Hepatocyte (in vitro differentiated cells): ENCODE measurements around the gene SRCIN1. TPM values are rescaled to one million over a fixed set of nuclear protein-coding genes. Genes with fewer than 3 reads are reported as not detected.
"Not testable (repeated sequence)": the region's sequence is repeated elsewhere in the genome, so short reads cannot be mapped to it uniquely, and the experiment has no call there.

ENCODE experiments used
- DNase-seq: peaks from one replicate; pipeline ENCODE4 v3.0.0-alpha.2; 2016; ENCODE audit warnings: low spot score
- H2AFZ ChIP-seq: fragments of 200-600 bp; sonication (generic); 2 replicates; pipeline ENCODE4 v1.6.0; 2016; ENCODE audit warnings: antibody characterized with exemption, mild to moderate bottlenecking
- H3K27ac ChIP-seq: fragments of 200-600 bp; sonication (generic); 2 replicates; pipeline ENCODE4 v1.5.1; 2016; ENCODE audit warnings: mild to moderate bottlenecking
- H3K27me3 ChIP-seq: fragments of 200-600 bp; sonication (generic); 2 replicates; pipeline ENCODE4 v1.6.1; 2016
- H3K36me3 ChIP-seq: fragments of 200-600 bp; sonication (generic); replicated peaks from 2 replicates; pipeline ENCODE4 v1.5.1; 2016; ENCODE audit warnings: low read depth; ENCODE audit not compliant: insufficient read depth
- H3K4me1 ChIP-seq: fragments of 200-600 bp; sonication (generic); 2 replicates; pipeline ENCODE4 v1.5.1; 2016; ENCODE audit warnings: mild to moderate bottlenecking, moderate library complexity; ENCODE audit not compliant: insufficient read depth
- H3K4me2 ChIP-seq: fragments of 200-600 bp; sonication (generic); 2 replicates; pipeline ENCODE4 v1.6.0; 2016
- H3K4me3 ChIP-seq: fragments of 200-600 bp; sonication (generic); 2 replicates; pipeline ENCODE4 v1.5.1; 2016; ENCODE audit warnings: mild to moderate bottlenecking
- H3K79me2 ChIP-seq: fragments of 200-600 bp; sonication (generic); 2 replicates; pipeline ENCODE4 v1.6.0; 2017; ENCODE audit warnings: mild to moderate bottlenecking
- H3K9me2 ChIP-seq: fragments of 200-600 bp; sonication (generic); replicated peaks from 2 replicates; pipeline ENCODE4 v1.6.0; 2017; ENCODE audit warnings: mild to moderate bottlenecking; ENCODE audit not compliant: insufficient read depth
- H3K9me3 ChIP-seq: fragments of 200-600 bp; sonication (generic); 2 replicates; pipeline ENCODE4 v1.5.1; 2016; ENCODE audit warnings: low read depth, mild to moderate bottlenecking
- H4K20me1 ChIP-seq: fragments of 200-600 bp; sonication (generic); 2 replicates; pipeline ENCODE4 v1.6.0; 2016; ENCODE audit warnings: mild to moderate bottlenecking; ENCODE audit not compliant: insufficient read depth, poor library complexity, severe bottlenecking
- EZH2 ChIP-seq: fragments of 200-600 bp; sonication (generic); IDR thresholded peaks from 2 replicates; pipeline ENCODE4 v1.6.1; 2016; ENCODE audit warnings: antibody characterized with exemption, mild to moderate bottlenecking, borderline replicate concordance
- EZH2phosphoT487 ChIP-seq: fragments of 200-600 bp; sonication (generic); IDR thresholded peaks from one replicate; pipeline ENCODE4 v1.6.1; 2018; ENCODE audit warnings: antibody characterized with exemption, mild to moderate bottlenecking, low read depth, moderate library complexity; ENCODE audit not compliant: unreplicated experiment, severe bottlenecking
- WGBS: methylation state at CpG from one replicate; pipeline ENCODE4 v1.1.6; 2016; ENCODE audit warnings: low lambda C conversion rate; ENCODE audit errors: missing lambda C conversion rate; 5-methylcytosine and 5-hydroxymethylcytosine counted together
- polyA plus RNA-seq: library from polyadenylated mRNA; unstranded; fragments of >200 nt; fragmentation: Nextera tagmentation; extraction: Ambion mirVana; gene quantifications from 2 replicates; pipeline ENCODE4 v1.2.1, GENCODE V29; 2016
- total RNA-seq: library from RNA; depleted of rRNA; stranded (reverse); fragments of >200 nt; gene quantifications from 2 replicates; pipeline ENCODE4 v1.2.3, GENCODE V29; 2014
- TF ChIP-seq, protein P1 (sequence below): fragments of 200-600 bp; sonication (generic); IDR thresholded peaks from 2 replicates; pipeline ENCODE4 v1.5.1; 2016; ENCODE audit warnings: antibody characterized with exemption, mild to moderate bottlenecking; ENCODE audit not compliant: poor library complexity

SRCIN1 gene
- total and polyA plus RNA-seq, 2 experiments from 2014 or later, result 0.82 to 0.90 TPM

DNA sequence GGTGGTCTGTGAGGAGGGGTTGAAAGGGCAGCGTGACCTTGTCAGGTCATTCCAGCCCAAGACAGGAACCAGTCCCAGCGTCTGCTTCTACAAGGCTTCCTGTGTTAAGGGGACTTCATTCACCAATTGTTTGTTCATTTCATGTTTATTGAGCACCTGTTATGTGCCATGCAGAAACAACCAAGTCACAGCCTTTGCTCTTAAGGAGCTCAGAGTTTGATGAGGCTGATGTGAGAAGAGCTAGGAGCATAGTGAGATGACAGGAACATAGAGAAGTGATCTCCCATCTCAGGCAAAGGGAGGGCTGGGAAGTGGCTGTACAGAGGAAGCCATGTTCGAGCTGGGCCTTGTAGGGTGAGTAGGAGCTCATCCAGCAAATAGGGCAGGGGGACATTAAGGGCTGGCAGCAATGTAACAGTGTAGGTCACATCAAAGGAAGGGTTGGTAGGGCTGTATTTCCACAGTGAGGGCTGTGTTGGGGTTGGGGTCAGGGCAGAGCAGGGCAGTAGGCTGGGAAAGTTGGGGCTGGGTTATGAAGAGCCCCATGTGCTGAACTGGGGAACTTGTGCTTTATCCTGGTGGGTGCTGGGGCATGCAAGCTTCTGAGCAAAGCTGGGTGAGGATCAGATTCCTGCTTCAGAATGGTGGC is 97.7 kb downstream of the SRCIN1 start:
- no peak overlapping the region for H3K4me2 ChIP-seq
- H3K9me2 ChIP-seq, result no peaks in the 10 kb centered on the region
- no peaks in the 10 kb centered on the region for H3K79me2 ChIP-seq
- H3K36me3 ChIP-seq, result no peaks in the 10 kb centered on the region
- TF ChIP-seq EZH2phosphoT487 (no peak), EZH2 (no peak)
- TF ChIP-seq, protein P1, sequence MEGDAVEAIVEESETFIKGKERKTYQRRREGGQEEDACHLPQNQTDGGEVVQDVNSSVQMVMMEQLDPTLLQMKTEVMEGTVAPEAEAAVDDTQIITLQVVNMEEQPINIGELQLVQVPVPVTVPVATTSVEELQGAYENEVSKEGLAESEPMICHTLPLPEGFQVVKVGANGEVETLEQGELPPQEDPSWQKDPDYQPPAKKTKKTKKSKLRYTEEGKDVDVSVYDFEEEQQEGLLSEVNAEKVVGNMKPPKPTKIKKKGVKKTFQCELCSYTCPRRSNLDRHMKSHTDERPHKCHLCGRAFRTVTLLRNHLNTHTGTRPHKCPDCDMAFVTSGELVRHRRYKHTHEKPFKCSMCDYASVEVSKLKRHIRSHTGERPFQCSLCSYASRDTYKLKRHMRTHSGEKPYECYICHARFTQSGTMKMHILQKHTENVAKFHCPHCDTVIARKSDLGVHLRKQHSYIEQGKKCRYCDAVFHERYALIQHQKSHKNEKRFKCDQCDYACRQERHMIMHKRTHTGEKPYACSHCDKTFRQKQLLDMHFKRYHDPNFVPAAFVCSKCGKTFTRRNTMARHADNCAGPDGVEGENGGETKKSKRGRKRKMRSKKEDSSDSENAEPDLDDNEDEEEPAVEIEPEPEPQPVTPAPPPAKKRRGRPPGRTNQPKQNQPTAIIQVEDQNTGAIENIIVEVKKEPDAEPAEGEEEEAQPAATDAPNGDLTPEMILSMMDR, result no peak
- H4K20me1 ChIP-seq, result peaks cover 18% of the 10 kb centered on the region
- H3K4me3 ChIP-seq, result no peak overlapping the region
- no peak for DNase-seq
- no peak overlapping the region for H2AFZ ChIP-seq
- 76% methylated on average over 3 of the region's 3 CpGs for WGBS
- no peak overlapping the region for H3K27ac ChIP-seq
- H3K27me3 ChIP-seq, result peaks cover 14% of the 10 kb centered on the region
- H3K9me3 ChIP-seq, result no peaks in the 10 kb centered on the region
- peaks cover 18% of the 10 kb centered on the region for H3K4me1 ChIP-seq

DNA sequence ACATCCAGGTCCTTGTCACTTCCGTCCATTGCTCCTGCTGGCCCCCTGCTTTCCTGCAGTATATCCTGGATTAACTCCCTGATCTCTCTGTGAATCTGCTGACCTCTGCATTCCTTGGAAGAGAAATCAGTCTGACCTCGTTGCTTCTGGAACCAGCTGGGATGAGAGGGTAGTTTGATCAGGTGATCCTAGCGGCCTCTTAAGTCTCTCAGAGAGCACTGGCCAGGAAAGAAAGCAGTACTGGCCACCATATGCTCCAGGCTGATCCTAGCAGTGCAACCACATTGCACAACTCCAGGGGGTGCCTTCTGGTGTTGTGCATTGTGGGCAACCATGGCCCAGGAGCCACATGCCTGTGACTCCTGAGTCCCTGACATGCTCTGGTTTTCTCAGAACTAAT is 98.3 kb downstream of the SRCIN1 start:
- Histone ChIP-seq H4K20me1 (peaks cover 18% of the 10 kb centered on the region), H2AFZ (no peak overlapping the region), H3K27ac (no peak overlapping the region), H3K79me2 (no peaks in the 10 kb centered on the region), H3K4me3 (no peak overlapping the region), H3K27me3 (peaks cover 14% of the 10 kb centered on the region), H3K9me2 (no peaks in the 10 kb centered on the region), H3K4me2 (no peak overlapping the region), H3K4me1 (peaks cover 18% of the 10 kb centered on the region), H3K36me3 (no peaks in the 10 kb centered on the region), H3K9me3 (no peaks in the 10 kb centered on the region)
- DNase-seq, result no peak
- TF ChIP-seq EZH2phosphoT487, result no peak
- no peak for TF ChIP-seq EZH2
- TF ChIP-seq, protein P1, result no peak
- whole genome bisulfite sequencing, result 70% methylated on average over 3 of the region's 3 CpGs

DNA sequence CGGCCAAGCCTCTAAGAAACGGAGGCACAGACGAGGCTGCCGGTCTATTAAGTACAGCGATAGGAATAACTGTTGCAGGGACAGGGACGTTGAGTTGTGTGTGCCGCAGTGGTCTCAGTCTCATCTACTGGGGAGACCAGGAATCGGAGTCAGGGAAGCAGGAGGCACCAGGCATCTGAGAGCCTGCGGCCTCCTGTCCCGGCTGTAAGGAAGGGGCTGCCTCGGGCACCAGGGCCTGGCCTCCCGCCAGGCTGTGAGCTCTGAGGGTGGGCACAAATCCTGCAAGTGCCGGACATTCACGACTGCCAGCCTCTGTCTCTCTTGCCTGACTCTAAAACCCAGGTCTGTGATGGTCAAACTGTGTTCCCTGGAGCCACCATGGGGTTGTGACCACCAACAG is 101.5 kb downstream of the SRCIN1 start:
- H3K27ac ChIP-seq, result no peak overlapping the region
- no peaks in the 10 kb centered on the region for H3K9me3 ChIP-seq
- no peak overlapping the region for H3K4me2 ChIP-seq
- H2AFZ ChIP-seq, result no peak overlapping the region
- no peaks in the 10 kb centered on the region for H3K79me2 ChIP-seq
- TF ChIP-seq, protein P1, result no peak
- no peak for TF ChIP-seq EZH2phosphoT487
- no peak for TF ChIP-seq EZH2
- no peak overlapping the region for H3K4me3 ChIP-seq
- peaks cover 4% of the 10 kb centered on the region for H3K27me3 ChIP-seq
- no peak for DNase-seq
- 97% methylated on average over 14 of the region's 14 CpGs for whole genome bisulfite sequencing
- no peaks in the 10 kb centered on the region for H3K9me2 ChIP-seq
- no peaks in the 10 kb centered on the region for H4K20me1 ChIP-seq
- no peaks in the 10 kb centered on the region for H3K36me3 ChIP-seq
- peaks cover 1% of the 10 kb centered on the region for H3K4me1 ChIP-seq

DNA sequence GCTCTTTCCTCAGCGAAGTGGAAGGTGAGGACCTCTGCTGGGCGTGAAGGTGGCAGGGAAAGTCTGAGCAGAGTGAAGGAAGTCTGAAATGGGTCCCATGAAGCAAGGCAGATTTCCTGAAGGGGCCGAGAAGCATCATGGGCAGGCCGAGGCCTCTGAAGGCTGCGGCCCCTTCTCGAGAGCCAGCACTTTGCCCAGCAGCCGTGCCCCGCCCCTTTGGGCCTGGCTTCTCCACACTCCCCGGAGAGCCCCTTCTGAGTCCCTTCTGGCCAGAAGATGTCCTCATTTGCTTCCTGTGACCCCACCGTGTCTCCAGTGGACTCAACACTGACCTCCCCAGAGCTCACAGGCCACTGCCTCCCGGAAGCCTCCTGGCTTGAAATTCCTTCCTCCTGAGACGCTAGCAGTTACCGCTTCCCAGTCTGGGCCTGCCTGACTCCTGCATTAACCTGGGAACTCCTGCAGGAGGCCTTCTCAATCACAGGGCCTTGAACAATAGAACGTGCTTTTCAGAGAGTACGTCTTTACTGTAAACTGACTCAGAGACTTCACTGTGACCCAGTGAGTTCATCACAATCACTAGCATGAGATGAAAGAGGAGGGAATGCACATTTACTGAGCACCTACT is 102.4 kb downstream of the SRCIN1 start:
- not testable (repeated sequence) for H3K79me2 ChIP-seq, H3K9me3 ChIP-seq, H3K4me1 ChIP-seq, H3K4me3 ChIP-seq, H3K4me2 ChIP-seq, H3K27ac ChIP-seq, H3K9me2 ChIP-seq, H3K36me3 ChIP-seq, H3K27me3 ChIP-seq, H2AFZ ChIP-seq, DNase-seq, H4K20me1 ChIP-seq
- 86% methylated on average over 15 of the region's 15 CpGs for WGBS

DNA sequence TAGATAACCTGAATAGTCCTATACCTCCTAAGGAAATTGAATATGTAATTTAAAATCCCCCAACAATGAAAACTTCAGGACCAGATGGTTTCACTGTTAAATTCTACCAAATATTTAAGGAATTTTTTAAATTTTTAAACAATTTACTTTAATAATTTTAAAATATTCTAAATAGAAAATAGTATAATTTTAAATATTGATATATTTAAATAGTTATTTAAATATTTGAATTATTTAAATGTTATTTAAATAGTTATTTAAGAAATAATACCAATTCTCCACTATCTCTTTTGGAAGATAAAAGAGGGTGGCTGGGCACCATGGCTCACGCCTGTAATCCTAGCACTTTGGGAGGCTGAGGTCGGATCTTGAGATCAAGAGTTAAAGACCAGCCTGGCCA is 104.0 kb downstream of the SRCIN1 start:
- DNase-seq, H2AFZ ChIP-seq, H3K27ac ChIP-seq, H4K20me1 ChIP-seq, H3K4me1 ChIP-seq, H3K4me3 ChIP-seq, H3K79me2 ChIP-seq, H3K9me2 ChIP-seq, H3K9me3 ChIP-seq, H3K27me3 ChIP-seq, H3K4me2 ChIP-seq, H3K36me3 ChIP-seq: not testable (repeated sequence)
- WGBS, result 88% methylated on average over 2 of the region's 2 CpGs

DNA sequence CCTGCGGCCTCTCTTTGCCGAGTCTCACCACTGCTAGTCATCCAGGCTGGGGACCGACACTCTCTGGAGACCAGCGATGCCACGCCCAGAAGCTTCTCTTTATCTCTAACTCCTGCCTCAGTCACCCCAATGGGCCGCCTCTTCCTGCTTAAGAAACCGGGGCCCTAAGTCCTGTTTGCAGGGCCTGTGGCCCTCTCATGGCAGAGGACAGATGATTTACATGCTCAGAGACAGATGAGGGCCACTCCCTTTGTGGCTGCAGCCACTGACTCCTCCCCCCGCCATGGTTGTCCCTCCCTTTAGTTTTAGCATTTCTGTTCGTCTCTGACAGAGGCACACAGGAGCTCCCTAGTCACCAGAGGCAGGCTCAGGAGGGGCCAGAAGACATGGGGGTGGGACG is 106.5 kb downstream of the SRCIN1 start:
- not testable (repeated sequence) for H3K4me1 ChIP-seq, H4K20me1 ChIP-seq, DNase-seq, H2AFZ ChIP-seq, H3K9me2 ChIP-seq, H3K4me2 ChIP-seq, H3K36me3 ChIP-seq, H3K79me2 ChIP-seq, H3K27me3 ChIP-seq, H3K9me3 ChIP-seq, H3K27ac ChIP-seq, H3K4me3 ChIP-seq
- 93% methylated on average over 10 of the region's 10 CpGs for WGBS
